Sigmoid colon (tissue), 7 donors: ENCODE data around the gene MRPL55. TPM values are rescaled to one million over a fixed set of nuclear protein-coding genes. Genes with fewer than 3 reads are reported as not detected.

ENCODE experiments used
- DNase-seq: peaks from one replicate; pipeline ENCODE4 v3.0.0-alpha.2; 2019
- H3K27ac ChIP-seq, 4 donors: fragments of 200-600 bp; sonication (generic); one replicate each; pipeline ENCODE4 v1.5.1; 2016 to 2019; ENCODE audit warnings: mild to moderate bottlenecking in 1 of 4
- H3K27me3 ChIP-seq, 3 donors: fragments of 200-600 bp; sonication (generic); one replicate each; pipeline ENCODE4 v1.5.1; 2019; ENCODE audit warnings: mild to moderate bottlenecking in 1 of 3
- H3K36me3 ChIP-seq, 4 donors: fragments of 200-600 bp; sonication (generic); one replicate each; pipeline ENCODE4 v1.5.1; 2016 to 2019
- H3K4me1 ChIP-seq, 4 donors: fragments of 200-600 bp; sonication (generic); one replicate each; pipeline ENCODE4 v1.5.1; 2017 to 2019
- H3K4me3 ChIP-seq, 4 donors: fragments of 200-600 bp; sonication (generic); one replicate each; pipeline ENCODE4 v1.5.1; 2017 to 2019; ENCODE audit warnings: mild to moderate bottlenecking in 2 of 4, moderate library complexity in 1 of 4
- H3K9me3 ChIP-seq, 4 donors: fragments of 200-600 bp in 3 of 4; sonication (generic) in 3 of 4; one replicate each; pipeline versions ENCODE4 v1.5.1 to v1.6.1; 2013 to 2019
- CTCF ChIP-seq, 4 experiments: fragments of 450-650 bp in 3 of 4; fragments of 200-600 bp in 1 of 4; IDR thresholded peaks; one replicate each; pipeline ENCODE4 v1.5.1; 2016 to 2019; ENCODE audit warnings: antibody characterized with exemption in 4 of 4, mild to moderate bottlenecking in 3 of 4, moderate library complexity in 2 of 4
- EP300 ChIP-seq, 4 donors: sonication (generic); formaldehyde crosslinking; IDR thresholded peaks; one replicate each; pipeline ENCODE4 v1.6.1; 2017; ENCODE audit warnings: antibody characterized with exemption in 4 of 4
- POLR2A ChIP-seq, 2 donors: fragments of 450-650 bp; IDR thresholded peaks; one replicate each; pipeline ENCODE4 v1.6.1; 2016; ENCODE audit warnings: antibody characterized with exemption in 2 of 2, mild to moderate bottlenecking in 2 of 2, moderate library complexity in 2 of 2
- POLR2AphosphoS5 ChIP-seq, 4 donors: sonication (generic); formaldehyde crosslinking; IDR thresholded peaks; one replicate each; pipeline ENCODE4 v1.6.1; 2017; ENCODE audit warnings: antibody characterized with exemption in 4 of 4
- WGBS, 2 donors: extraction: QIAGEN DNeasy Blood & Tissue Kit; methylation state at CpG; one replicate each; pipeline ENCODE4 v1.1.7; 2013; 5-methylcytosine and 5-hydroxymethylcytosine counted together
- intact Hi-C: fragments of 100-400 bp; cut with DNase I; formaldehyde crosslinking; loops from one replicate; pipeline ENCODE4 v1.15.1; 2023
- polyA plus RNA-seq, 3 donors: library from polyadenylated mRNA; stranded (reverse); fragments of 200-250 nt; gene quantifications; one replicate each; pipeline ENCODE4 v1.2.3, GENCODE V29; 2013
- total RNA-seq, 4 donors: library from RNA; depleted of rRNA; stranded (reverse); fragments of >200 nt; gene quantifications; one replicate each; pipeline ENCODE4 v1.1.0, GENCODE V29; 2016
- donor health status: healthy with polysubstance abuse.
- donor health status: Bipolar disorder and iron deficiency.
- donor health status: healthy.

The MRPL55 gene
- total RNA-seq (10 to 100 TPM; 62.0 to 90.6 (median 79.3) TPM), polyA plus RNA-seq (10 to 100 TPM; 53.5 to 77.4 (median 58.0) TPM)

DNA sequence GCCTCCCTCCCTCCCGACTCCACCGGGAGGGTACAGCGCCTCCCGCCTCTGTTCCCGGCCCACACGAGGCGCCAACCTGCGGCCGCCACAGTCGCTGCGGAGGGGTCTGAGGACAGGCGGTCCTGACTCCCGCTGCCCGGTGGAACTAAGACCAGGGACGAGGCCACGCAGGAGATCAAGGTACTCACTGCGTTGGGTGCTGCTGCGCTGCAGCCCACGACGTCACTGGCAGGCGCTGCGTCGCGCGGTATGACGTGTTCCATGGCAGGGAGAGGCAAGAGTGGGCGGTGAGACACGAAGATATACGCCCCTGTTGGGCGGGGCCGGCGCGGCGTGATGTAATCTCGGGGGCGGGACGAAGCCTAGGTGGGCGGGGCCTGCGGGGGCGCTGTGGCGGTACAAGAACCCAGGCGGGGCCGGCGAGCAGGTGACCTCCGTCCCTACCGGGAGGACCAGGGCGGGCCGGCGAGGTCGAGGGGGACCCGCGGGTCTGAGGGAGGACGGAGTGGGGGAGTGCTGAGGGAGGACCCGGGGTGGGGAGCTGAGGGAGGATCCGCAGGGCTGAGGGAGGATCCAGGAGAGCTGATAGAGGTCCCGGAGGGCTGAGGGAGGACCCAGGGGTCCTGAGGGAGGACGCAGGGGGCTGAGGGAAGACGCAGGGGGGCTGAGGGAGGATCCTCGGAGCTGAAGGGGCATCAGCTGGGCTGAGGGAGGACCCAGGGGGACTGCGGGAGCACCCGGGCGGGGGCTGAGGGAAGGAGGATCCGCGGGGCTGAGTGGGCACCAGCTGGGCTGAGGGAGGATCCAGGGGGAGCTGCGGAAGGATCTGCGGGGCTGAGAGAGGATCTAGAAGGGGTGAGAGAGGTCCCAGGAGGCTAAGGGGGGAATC lies at the start of gene MRPL55:
Gene MRPL55 (minus strand): TSS at position 227 of the 889 bp plus-strand sequence. CDS start 1,039 bp downstream, outside the sequence.
- Histone ChIP-seq H3K4me1 (peaks cover 0 to 34% (median 27%) of the 10 kb centered on the region in 4 donors), H3K27ac (peak within 1 kb of the TSS; percentile 89 to 97 (median 96)), H3K36me3 (peaks cover 0 to 25% (median 12%) of the 10 kb centered on the region in 4 donors), H3K27me3 (no peaks in the 10 kb centered on the region), H3K4me3 (peak within 1 kb of the TSS; percentile 72 to 98 (median 88)), H3K9me3 (no peaks in the 10 kb centered on the region)
- peak; percentile 99 for DNase-seq
- WGBS, 2 donors: 1% methylated on average over 66 of the region's 66 CpGs
- intact Hi-C loops: loop anchor here (2.0 kb wide), 1 partner anchor 29 kb away; no protein-coding TSS in a partner anchor
- peak; percentile 100 for TF ChIP-seq POLR2AphosphoS5 (IDR thresholded peaks at IDR 0.05)
- TF ChIP-seq EP300 (IDR thresholded peaks at IDR 0.05): peak in 1 of 4 donors; percentile 72
- peak; percentile 95 to 96 for TF ChIP-seq POLR2A (IDR thresholded peaks at IDR 0.05)
- no peak for TF ChIP-seq CTCF (IDR thresholded peaks at IDR 0.05)

- Histone ChIP-seq H3K27ac (no peak overlapping the region), H3K36me3 (no peaks in the 10 kb centered on the region), H3K27me3 (peaks cover 7 to 13% (median 8%) of the 10 kb centered on the region in 3 donors), H3K4me3 (no peak overlapping the region), H3K4me1 (peaks cover 0 to 19% (median 11%) of the 10 kb centered on the region in 4 donors), H3K9me3 (no peaks in the 10 kb centered on the region)
- TF ChIP-seq EP300 (IDR thresholded peaks at IDR 0.05) (no peak), POLR2AphosphoS5 (IDR thresholded peaks at IDR 0.05) (no peak), POLR2A (IDR thresholded peaks at IDR 0.05) (no peak), CTCF (IDR thresholded peaks at IDR 0.05) (no peak)
- intact Hi-C loops: no loop called here
- DNase-seq: no peak
- 56 to 74% methylated on average over 98 of the region's 98 CpGs for WGBS, 2 donors
Measured at GRCh38 chr1:228158151-228159007, 49.3 kb upstream of the MRPL55 start.

DNA sequence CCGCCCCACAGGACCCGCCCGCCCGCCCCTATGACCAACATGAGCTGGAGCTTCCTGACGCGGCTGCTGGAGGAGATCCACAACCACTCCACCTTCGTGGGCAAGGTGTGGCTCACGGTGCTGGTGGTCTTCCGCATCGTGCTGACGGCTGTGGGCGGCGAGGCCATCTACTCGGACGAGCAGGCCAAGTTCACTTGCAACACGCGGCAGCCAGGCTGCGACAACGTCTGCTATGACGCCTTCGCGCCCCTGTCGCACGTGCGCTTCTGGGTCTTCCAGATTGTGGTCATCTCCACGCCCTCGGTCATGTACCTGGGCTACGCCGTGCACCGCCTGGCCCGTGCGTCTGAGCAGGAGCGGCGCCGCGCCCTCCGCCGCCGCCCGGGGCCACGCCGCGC lies 48.6 kb upstream of the MRPL55 start:
- WGBS, 2 donors: 70 to 78% methylated on average over 43 of the region's 43 CpGs
- no peak overlapping the region for H3K4me3 ChIP-seq
- TF ChIP-seq POLR2A (IDR thresholded peaks at IDR 0.05) (no peak), EP300 (IDR thresholded peaks at IDR 0.05) (no peak), CTCF (IDR thresholded peaks at IDR 0.05) (no peak)
- peaks cover 2 to 7% (median 4%) of the 10 kb centered on the region in 3 donors for H3K27me3 ChIP-seq
- H3K9me3 ChIP-seq: no peaks in the 10 kb centered on the region
- no peak for DNase-seq
- H3K27ac ChIP-seq: no peak overlapping the region
- no peaks in the 10 kb centered on the region for H3K36me3 ChIP-seq
- intact Hi-C loops: no loop called here
- H3K4me1 ChIP-seq: peaks cover 0 to 12% (median 5%) of the 10 kb centered on the region in 4 donors

DNA sequence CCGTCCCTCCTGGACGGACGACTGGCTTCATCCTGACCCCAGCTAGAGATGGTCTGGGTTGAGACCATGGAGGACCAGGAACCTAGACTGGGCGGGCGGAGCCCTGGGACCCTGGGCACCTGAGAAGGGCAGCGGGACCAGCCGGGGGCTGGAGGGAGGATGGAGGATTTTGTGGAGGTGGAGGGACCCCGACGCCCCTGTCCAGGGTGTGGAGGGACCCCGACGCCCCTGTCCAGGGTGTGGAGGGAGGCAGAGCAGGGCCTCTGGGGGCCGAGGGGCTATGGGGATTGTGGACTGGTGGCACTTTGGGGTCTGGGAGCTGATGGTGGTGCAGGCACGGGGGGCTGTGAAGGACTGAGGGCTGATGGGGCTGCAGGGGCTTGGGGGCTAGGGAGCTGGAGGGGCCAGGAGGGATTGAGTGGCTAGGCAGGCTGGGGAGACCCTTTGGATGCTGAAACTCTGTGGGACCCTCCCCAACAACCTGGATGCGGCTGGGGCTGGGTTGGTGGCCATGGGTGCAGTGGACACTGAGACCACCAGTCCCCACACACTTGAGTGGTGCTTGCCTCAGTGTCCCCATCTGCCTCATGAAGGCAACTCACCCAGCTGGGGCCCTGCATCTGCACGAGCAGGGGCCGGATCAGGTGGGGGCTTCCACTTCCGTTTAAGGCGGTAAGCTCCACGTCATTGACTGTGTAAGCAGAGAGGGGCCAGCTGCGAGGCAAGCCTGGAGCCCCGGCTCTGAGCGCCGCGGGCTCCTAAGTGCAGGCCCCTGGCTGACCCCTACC lies 48.0 kb upstream of the MRPL55 start:
- Histone ChIP-seq H3K4me3 (no peak overlapping the region), H3K36me3 (no peaks in the 10 kb centered on the region), H3K27me3 (peaks cover 0 to 4% (median under 1%) of the 10 kb centered on the region in 3 donors), H3K4me1 (peaks cover 0 to 11% (median 4%) of the 10 kb centered on the region in 4 donors), H3K27ac (no peak overlapping the region), H3K9me3 (no peaks in the 10 kb centered on the region)
- peak; percentile 61 for DNase-seq
- intact Hi-C loops: no loop called here
- WGBS, 2 donors: 60 to 75% methylated on average over 24 of the region's 24 CpGs
- TF ChIP-seq POLR2AphosphoS5 (IDR thresholded peaks at IDR 0.05) (no peak), CTCF (IDR thresholded peaks at IDR 0.05) (no peak), EP300 (IDR thresholded peaks at IDR 0.05) (no peak), POLR2A (IDR thresholded peaks at IDR 0.05) (no peak)
